Immature natural killer cell (primary cell): ENCODE measurements around the gene HLA-F. TPM values are rescaled to one million over a fixed set of nuclear protein-coding genes. Genes with fewer than 3 reads are reported as not detected.

ENCODE experiments used
- DNase-seq, 3 donors: peaks; one replicate each; pipeline ENCODE4 v3.0.0; 2022; ENCODE audit warnings: mixed read lengths in 1 of 3
- H3K27ac Mint-ChIP-seq, 6 donors: one replicate each; pipeline ENCODE4 v1.8.0; 2020; ENCODE audit warnings: mixed read lengths in 6 of 6, mild to moderate bottlenecking in 5 of 6, inconsistent platforms in 4 of 6, moderate library complexity in 3 of 6
- H3K27me3 Mint-ChIP-seq, 3 donors: one replicate each; pipeline ENCODE4 v1.8.0; 2020 to 2021; ENCODE audit warnings: low read depth in 3 of 3, mild to moderate bottlenecking in 3 of 3, mixed read lengths in 3 of 3, moderate library complexity in 3 of 3, inconsistent platforms in 1 of 3
- H3K36me3 Mint-ChIP-seq, 3 donors: one replicate each; pipeline ENCODE4 v1.8.0; 2020; ENCODE audit warnings: mixed read lengths in 3 of 3, inconsistent platforms in 2 of 3, mild to moderate bottlenecking in 2 of 3
- H3K4me1 Mint-ChIP-seq, 2 donors: one replicate each; pipeline ENCODE4 v1.8.0; 2020; ENCODE audit warnings: inconsistent platforms in 2 of 2, mild to moderate bottlenecking in 2 of 2, mixed read lengths in 2 of 2, moderate library complexity in 1 of 2
- H3K4me3 Mint-ChIP-seq, 5 donors: one replicate each; pipeline ENCODE4 v1.8.0; 2020; ENCODE audit warnings: mild to moderate bottlenecking in 5 of 5, mixed read lengths in 5 of 5, inconsistent platforms in 3 of 5, moderate library complexity in 3 of 5
- H3K9me3 Mint-ChIP-seq, 6 donors: one replicate each; pipeline ENCODE4 v1.8.0; 2020; ENCODE audit warnings: mild to moderate bottlenecking in 6 of 6, mixed read lengths in 6 of 6, inconsistent platforms in 4 of 6, moderate library complexity in 3 of 6
- polyA plus RNA-seq, 3 donors: library from polyadenylated mRNA; unstranded; fragments of 300-500 nt; fragmentation: Illumina TruSeq; gene quantifications; one replicate each; pipeline ENCODE4 v1.2.3, GENCODE V29; 2021

Gene HLA-F
- polyA plus RNA-seq, 3 donors from 2014 or later, result 595 to 720 (median 639) TPM

DNA sequence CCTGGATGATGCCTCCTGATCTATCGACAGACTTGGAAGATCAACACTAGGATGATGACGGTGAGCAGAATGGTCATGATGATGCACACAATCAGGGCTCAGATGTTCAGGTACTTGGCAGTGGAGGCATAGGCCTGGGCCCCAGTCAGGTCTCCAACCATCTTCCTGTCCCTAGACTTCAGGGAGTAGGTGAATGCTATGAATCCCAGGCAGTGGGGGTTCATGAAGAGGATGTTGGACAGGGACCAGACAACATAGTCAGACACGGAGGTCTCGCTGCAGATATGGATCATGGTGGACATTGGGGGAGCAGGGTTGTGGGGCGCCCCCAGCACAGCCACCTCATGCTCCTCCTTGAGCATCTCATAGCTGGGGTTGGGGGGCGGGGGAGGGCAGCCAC lies 27.5 kb downstream of the HLA-F start:
- Mint-ChIP-seq H3K36me3 (peaks cover 0 to 16% (median 9%) of the 10 kb centered on the region in 3 donors), H3K4me1 (peaks cover 41 to 73% of the 10 kb centered on the region in 2 donors), H3K4me3 (peak overlapping the region in 4 of 5 donors; percentile 3 to 100 (median 55)), H3K9me3 (no peaks in the 10 kb centered on the region), H3K27me3 (peaks cover 2 to 12% (median 6%) of the 10 kb centered on the region in 3 donors), H3K27ac (peak overlapping the region in 5 of 6 donors; percentile 37 to 91 (median 71))
- DNase-seq, result no peak

DNA sequence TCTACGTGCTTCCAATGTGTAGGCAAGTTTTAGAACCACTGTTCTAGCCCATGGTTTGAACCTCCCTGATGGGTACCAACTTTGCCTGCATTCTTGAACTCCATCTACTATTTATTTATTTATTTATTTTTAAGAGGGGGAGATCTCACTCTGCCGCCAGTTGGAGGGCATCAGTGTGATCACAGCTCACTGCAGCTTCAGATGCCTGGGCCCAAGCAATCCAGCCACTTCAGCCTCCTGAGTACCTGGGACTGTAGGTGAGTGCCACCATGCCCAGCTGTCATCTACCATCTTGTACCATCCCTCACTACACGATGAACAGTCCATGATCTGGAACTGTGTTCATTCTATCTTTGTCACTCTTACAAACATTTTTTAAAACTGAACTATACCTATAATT lies 28.2 kb downstream of the HLA-F start:
- H3K27ac Mint-ChIP-seq, result peak overlapping the region; percentile 47 to 98 (median 94)
- no peak for DNase-seq
- peak overlapping the region; percentile 0 to 97 (median 97) for H3K4me3 Mint-ChIP-seq
- H3K27me3 Mint-ChIP-seq, result peaks cover 2 to 12% (median 6%) of the 10 kb centered on the region in 3 donors
- peaks cover 39 to 70% of the 10 kb centered on the region in 2 donors for H3K4me1 Mint-ChIP-seq
- H3K9me3 Mint-ChIP-seq, result no peaks in the 10 kb centered on the region
- H3K36me3 Mint-ChIP-seq, result peaks cover 0 to 11% (median 4%) of the 10 kb centered on the region in 3 donors

DNA sequence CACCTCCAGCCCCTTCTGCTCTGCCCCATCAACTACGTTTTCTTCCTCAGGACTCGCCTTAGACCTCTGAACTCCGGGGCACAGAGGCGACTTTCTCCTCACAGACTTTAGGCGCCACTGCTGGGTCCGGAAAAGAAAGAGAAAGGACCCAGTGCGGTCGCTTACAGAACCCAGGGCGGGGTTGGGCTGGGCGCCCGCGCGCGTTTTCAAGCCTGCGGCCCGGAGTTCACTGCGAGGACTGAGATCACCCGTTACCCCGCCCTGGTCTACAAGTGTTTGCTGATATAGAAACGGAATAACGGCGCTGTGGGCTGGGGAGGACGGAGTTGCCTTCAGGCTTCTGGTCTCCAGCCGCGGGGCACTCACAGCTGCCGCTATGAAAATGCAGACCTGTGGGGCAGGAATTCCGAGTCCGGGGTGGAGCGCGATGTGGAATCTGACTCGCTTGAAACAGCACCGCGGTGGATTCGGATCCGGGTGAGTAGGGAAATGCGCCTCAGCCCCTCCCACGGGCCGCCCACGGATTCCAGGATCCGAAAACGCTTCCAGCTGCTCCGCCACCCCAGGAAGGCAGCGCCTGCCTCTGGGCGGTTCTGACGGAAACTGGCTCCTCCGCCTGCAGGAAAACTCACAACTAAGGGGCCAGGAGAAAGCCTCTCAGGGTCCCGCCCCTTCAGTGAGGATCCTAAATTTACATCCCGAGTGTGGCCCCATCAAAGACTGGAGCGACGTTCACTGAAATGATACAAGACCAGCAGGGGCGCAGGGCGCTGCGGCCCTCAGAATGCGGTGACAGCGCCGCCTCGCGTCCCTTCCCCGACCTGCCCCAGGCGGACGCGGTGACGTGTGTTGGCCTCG lies 29.4 kb downstream of the HLA-F start:
- Mint-ChIP-seq H3K4me3 (peak overlapping the region; percentile 91 to 97 (median 97)), H3K4me1 (peaks cover 30 to 62% of the 10 kb centered on the region in 2 donors), H3K9me3 (no peaks in the 10 kb centered on the region), H3K27ac (peak overlapping the region; percentile 85 to 98 (median 94)), H3K27me3 (peaks cover 2 to 12% (median 6%) of the 10 kb centered on the region in 3 donors), H3K36me3 (peaks cover 0 to 5% (median 0%) of the 10 kb centered on the region in 3 donors)
- DNase-seq, result peak; percentile 79 to 83 (median 79)

DNA sequence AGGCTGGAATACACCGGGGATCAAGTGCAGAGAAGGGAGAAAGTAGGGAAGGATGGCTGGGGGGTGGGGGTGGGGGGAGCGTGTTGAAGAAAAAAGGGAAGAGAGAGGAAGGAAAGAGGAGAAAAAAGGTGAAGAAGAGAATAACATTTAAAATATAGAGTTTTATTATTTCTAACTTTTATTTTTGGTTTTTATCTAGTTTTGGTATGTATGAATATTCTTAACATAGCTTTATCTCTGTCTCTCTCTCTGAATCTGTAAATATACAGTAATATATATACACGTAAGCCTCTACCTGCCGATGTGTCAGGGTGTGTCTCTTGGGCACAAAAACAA lies 30.0 kb downstream of the HLA-F start:
- no peaks in the 10 kb centered on the region for H3K9me3 Mint-ChIP-seq
- peak overlapping the region; percentile 91 to 97 (median 97) for H3K4me3 Mint-ChIP-seq
- peaks cover 2 to 11% (median 6%) of the 10 kb centered on the region in 3 donors for H3K27me3 Mint-ChIP-seq
- H3K4me1 Mint-ChIP-seq, result peaks cover 24 to 56% of the 10 kb centered on the region in 2 donors
- DNase-seq, result no peak
- peak overlapping the region; percentile 85 to 98 (median 94) for H3K27ac Mint-ChIP-seq
- peaks cover 0 to 5% (median 0%) of the 10 kb centered on the region in 3 donors for H3K36me3 Mint-ChIP-seq

DNA sequence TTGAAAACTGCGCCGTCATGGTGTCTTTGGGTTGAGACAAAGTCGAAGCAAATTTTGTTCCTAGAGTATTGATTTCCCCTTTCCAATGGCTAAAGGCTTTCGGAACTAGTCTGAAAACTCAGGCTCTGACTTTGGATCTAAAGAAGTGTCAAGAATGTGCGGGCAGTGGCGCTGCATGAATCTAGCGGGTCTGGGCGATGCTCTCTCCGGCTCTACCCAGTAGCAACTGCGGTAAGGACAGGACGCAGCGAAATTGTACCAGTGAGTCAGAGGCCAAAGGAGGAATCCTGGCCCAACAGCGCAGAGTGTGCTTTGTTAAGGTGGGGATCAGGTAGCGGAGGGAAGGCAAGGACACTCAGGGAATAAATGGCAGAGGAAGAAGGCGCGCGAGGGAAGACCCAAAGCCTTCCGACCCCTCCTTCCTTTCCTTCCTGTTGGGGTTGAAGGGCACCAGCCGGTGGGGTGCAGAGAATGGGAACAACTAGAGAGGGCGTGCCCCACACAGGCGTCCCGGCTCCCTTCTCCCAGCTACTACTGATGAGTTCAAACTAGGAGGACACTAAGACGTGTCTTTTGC lies 32.1 kb downstream of the HLA-F start:
- no peaks in the 10 kb centered on the region for H3K9me3 Mint-ChIP-seq
- H3K27ac Mint-ChIP-seq, result no peak overlapping the region
- H3K27me3 Mint-ChIP-seq, result peaks cover 2 to 6% (median 3%) of the 10 kb centered on the region in 3 donors
- H3K36me3 Mint-ChIP-seq, result peaks cover 0 to 5% (median 0%) of the 10 kb centered on the region in 3 donors
- no peak for DNase-seq
- H3K4me1 Mint-ChIP-seq, result peaks cover 11 to 35% of the 10 kb centered on the region in 2 donors
- no peak overlapping the region for H3K4me3 Mint-ChIP-seq

DNA sequence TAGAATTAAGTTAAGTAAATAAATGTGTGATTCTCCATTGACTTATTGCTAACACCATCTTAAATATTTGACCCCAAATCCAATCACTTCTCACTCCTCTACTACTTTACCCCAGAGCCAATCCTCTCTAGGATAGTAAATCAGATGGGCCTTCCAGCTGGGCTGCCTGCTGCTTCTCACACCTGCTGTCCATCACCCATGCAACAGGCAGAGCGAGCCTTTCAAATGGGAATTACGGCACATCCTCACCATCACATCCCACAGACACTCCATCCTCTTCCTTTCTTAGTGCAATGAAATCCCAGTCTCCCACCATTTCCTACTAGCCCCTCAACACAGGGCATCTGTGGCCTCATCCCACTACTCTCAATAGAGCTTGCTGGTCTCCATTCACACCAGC lies 34.0 kb downstream of the HLA-F start:
- DNase-seq, result no peak
- Mint-ChIP-seq H3K4me3 (no peak overlapping the region), H3K36me3 (peaks cover 0 to 5% (median 0%) of the 10 kb centered on the region in 3 donors), H3K4me1 (peaks cover 7 to 16% of the 10 kb centered on the region in 2 donors), H3K9me3 (no peaks in the 10 kb centered on the region), H3K27ac (no peak overlapping the region), H3K27me3 (peaks cover 2 to 6% (median 3%) of the 10 kb centered on the region in 3 donors)

DNA sequence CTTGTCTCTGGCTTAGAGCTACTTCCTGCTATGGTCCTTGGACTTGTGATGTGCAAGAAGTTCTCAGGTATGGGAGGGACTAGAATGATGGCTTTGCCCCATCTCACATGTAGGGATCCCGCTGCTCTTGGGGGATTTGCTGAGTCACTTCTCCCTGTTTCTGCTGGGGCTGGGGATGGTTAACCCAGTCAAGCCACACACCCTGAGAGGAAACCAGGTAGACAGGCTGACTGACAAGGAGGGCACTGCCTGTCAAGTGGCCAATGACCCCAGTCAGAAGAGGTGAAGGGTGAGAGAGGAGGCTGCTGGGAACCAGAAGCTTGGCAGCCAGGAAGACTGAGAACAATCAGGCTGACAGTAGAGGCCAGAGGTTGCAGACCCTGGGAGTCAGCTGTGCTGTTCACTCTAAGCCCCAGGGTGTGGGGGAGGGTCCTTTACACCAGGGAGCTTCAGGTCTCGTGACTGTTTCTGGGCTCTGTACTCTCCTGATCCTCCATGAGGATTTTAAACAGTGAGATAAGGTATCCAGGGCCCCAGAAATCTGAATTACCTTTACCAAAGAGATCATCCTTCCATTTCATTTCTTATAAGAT lies 34.6 kb downstream of the HLA-F start:
- no peak overlapping the region for H3K27ac Mint-ChIP-seq
- H3K4me1 Mint-ChIP-seq, result peaks cover 4 to 11% of the 10 kb centered on the region in 2 donors
- peaks cover 0 to 5% (median 0%) of the 10 kb centered on the region in 3 donors for H3K36me3 Mint-ChIP-seq
- H3K4me3 Mint-ChIP-seq, result no peak overlapping the region
- peaks cover 2 to 3% (median 2%) of the 10 kb centered on the region in 3 donors for H3K27me3 Mint-ChIP-seq
- H3K9me3 Mint-ChIP-seq, result no peaks in the 10 kb centered on the region
- DNase-seq, result no peak

DNA sequence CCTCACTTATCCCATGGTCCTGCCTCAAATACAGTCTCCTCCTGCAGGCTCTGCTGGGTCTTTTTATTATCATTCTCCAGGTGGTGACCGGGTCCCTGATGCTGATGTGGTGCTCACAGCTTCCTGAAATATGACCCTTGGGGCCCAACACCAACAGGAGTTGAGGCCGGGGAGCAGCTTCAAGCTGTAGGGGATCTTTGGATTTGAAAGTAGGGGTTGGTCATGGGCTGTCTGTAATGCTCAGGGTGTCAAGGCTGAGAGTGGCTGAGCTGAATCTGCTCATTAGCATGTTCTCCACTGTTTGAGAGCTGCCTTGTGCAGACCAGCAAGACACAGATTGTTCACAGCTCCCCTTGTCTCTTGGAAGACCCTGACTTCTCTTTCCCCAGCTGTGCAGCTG lies 35.5 kb downstream of the HLA-F start:
- Mint-ChIP-seq H3K27ac (no peak overlapping the region), H3K27me3 (no peaks in the 10 kb centered on the region), H3K9me3 (no peaks in the 10 kb centered on the region), H3K4me1 (peaks cover 0 to under 1% of the 10 kb centered on the region in 2 donors), H3K4me3 (no peak overlapping the region), H3K36me3 (peaks cover 0 to 5% (median 0%) of the 10 kb centered on the region in 3 donors)
- no peak for DNase-seq

DNA sequence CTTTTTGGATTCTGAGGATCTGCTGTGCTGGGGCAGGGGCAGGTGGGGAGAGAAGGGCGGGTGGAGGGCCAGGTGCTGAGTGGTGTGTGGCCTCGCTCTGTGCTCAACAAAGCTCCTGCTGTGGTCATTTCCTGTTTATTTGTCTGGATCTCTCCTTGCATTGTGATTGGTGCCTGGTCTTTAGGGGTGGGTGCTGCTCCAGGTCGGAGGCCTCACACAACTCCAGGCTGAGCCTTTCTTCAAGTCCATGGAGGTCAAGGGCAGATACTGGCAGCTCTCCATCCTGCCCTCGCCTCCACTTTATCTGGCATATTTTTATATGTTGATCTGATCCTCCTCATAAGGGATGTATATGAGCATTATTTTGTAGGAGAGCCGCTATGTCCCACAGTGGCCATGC lies 36.2 kb downstream of the HLA-F start:
- no peaks in the 10 kb centered on the region for H3K4me1 Mint-ChIP-seq
- no peak overlapping the region for H3K27ac Mint-ChIP-seq
- H3K4me3 Mint-ChIP-seq, result no peak overlapping the region
- no peaks in the 10 kb centered on the region for H3K27me3 Mint-ChIP-seq
- H3K9me3 Mint-ChIP-seq, result no peaks in the 10 kb centered on the region
- no peak for DNase-seq
- H3K36me3 Mint-ChIP-seq, result peaks cover 0 to 5% (median 0%) of the 10 kb centered on the region in 3 donors

DNA sequence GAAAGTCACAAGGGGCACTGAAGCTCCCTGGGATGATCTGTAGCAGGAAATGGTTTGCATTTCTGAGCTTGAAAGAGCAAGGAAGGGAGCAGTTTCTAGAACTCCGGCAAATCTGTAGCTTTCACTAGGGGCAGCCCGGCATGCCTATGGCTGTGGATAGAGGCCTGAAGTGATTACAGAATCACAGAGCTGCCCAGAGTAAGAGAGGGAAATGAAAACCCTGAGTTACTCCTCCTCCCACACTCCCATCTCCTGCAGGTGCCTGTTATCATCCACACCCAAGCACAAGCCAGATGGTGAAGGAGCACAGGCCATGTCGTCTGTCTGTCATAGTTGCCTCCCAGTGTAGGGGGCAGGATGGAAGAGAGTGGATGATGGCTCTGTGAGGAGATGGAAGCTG lies 37.1 kb downstream of the HLA-F start:
- DNase-seq, result no peak
- no peaks in the 10 kb centered on the region for H3K27me3 Mint-ChIP-seq
- H3K27ac Mint-ChIP-seq, result no peak overlapping the region
- no peaks in the 10 kb centered on the region for H3K9me3 Mint-ChIP-seq
- H3K36me3 Mint-ChIP-seq, result no peaks in the 10 kb centered on the region
- H3K4me3 Mint-ChIP-seq, result no peak overlapping the region
- H3K4me1 Mint-ChIP-seq, result no peaks in the 10 kb centered on the region

DNA sequence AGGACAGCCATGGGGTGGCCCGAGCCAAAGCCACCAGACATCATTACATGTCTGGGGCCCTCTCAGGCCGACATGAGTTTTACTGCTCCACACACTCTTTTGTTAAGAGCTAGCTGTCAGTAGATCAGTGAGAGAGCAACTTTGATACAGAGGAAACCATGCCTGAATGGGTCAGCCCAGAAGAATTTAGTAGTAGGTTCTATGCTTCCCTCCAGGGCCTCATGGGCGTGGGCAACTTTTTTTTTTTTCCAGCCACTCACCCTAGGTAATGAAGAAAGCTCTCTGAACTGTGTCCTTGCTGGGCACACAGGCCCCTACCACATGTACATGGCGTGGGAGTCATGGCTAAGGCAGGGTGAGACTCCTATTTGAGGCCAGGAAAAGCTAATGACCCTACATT lies 38.8 kb downstream of the HLA-F start:
- no peaks in the 10 kb centered on the region for H3K9me3 Mint-ChIP-seq
- no peak overlapping the region for H3K27ac Mint-ChIP-seq
- peaks cover 0 to 6% (median 0%) of the 10 kb centered on the region in 3 donors for H3K27me3 Mint-ChIP-seq
- H3K4me1 Mint-ChIP-seq, result no peaks in the 10 kb centered on the region
- no peak for DNase-seq
- no peaks in the 10 kb centered on the region for H3K36me3 Mint-ChIP-seq
- H3K4me3 Mint-ChIP-seq, result no peak overlapping the region

DNA sequence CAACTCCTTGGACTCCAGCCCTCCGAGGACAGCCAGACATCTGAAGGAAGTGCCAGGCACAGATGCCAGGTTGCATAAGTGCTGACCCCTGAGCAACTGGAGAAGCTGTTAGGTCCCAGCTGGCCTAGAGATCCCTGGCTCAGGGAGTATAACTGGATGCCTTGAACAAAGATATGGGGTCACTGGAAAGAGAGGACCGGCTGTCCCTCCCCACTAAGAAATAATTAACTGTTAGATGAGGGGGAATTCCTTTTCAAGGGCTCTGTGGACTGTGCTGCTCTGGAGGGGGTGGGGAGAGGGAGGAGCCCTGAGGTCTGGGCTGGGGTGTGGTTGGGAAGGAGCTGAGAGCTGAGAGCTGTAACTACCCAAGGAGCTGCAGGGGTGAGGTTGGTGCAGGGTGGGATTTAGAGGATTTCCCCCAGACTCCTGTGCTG lies 39.6 kb downstream of the HLA-F start:
- no peak for DNase-seq
- no peaks in the 10 kb centered on the region for H3K36me3 Mint-ChIP-seq
- no peaks in the 10 kb centered on the region for H3K4me1 Mint-ChIP-seq
- no peak overlapping the region for H3K4me3 Mint-ChIP-seq
- no peaks in the 10 kb centered on the region for H3K9me3 Mint-ChIP-seq
- peaks cover 0 to 6% (median 0%) of the 10 kb centered on the region in 3 donors for H3K27me3 Mint-ChIP-seq
- no peak overlapping the region for H3K27ac Mint-ChIP-seq

DNA sequence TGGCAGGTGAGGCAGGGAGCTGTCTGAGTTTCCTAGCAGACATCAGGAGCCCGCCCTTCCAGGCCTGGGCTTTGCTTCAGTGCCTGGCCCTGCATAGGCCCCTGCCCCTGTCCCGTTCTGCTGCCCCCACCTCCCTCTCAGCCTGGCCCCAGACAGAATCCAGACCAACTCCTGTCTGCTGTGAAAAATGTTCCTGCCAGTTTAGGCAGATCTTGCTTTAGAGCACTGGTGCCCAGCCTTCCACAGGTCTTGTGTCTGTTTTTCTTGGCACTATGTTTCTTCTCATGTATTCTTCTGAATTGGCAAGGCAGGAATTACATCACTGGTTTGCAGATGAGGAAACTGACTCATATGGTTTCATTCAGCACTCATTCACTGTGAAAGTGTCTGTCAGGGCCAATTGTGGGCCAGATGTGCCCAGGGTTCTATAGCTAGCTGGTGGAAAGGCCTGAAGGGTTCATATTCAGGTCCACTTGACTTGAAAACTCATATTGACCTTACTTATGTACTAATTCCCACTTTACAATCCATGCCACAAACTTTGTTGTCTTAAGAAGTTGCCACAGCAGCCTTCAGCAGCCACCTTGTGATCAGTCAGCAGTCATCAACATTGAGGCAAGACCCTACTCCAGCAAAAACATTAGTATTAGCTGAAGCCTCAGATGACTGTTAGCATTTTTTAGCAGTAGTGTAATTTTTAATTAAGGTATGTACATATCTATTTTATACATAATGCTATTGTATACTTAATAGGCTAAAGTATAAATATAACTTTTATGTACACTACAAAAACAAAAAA lies 40.5 kb downstream of the HLA-F start:
- Mint-ChIP-seq H3K27ac (no peak overlapping the region), H3K4me1 (no peaks in the 10 kb centered on the region), H3K27me3 (peaks cover 1 to 6% (median 5%) of the 10 kb centered on the region in 3 donors), H3K4me3 (no peak overlapping the region), H3K9me3 (no peaks in the 10 kb centered on the region), H3K36me3 (no peaks in the 10 kb centered on the region)
- DNase-seq, result no peak
